CD4-positive, alpha-beta T cell treated with Interleukin-2 at 100 ng/mL for 4 hours (primary cell): Measurements from ENCODE around the gene C1orf53.
"Not testable (repeated sequence)": the region's sequence is repeated elsewhere in the genome, so short reads cannot be mapped to it uniquely, and the experiment has no call there.

ENCODE experiments used
- DNase-seq: peaks from one replicate; pipeline ENCODE4 v3.0.0-alpha.2; 2020; ENCODE audit warnings: low spot score

Gene C1orf53

DNA sequence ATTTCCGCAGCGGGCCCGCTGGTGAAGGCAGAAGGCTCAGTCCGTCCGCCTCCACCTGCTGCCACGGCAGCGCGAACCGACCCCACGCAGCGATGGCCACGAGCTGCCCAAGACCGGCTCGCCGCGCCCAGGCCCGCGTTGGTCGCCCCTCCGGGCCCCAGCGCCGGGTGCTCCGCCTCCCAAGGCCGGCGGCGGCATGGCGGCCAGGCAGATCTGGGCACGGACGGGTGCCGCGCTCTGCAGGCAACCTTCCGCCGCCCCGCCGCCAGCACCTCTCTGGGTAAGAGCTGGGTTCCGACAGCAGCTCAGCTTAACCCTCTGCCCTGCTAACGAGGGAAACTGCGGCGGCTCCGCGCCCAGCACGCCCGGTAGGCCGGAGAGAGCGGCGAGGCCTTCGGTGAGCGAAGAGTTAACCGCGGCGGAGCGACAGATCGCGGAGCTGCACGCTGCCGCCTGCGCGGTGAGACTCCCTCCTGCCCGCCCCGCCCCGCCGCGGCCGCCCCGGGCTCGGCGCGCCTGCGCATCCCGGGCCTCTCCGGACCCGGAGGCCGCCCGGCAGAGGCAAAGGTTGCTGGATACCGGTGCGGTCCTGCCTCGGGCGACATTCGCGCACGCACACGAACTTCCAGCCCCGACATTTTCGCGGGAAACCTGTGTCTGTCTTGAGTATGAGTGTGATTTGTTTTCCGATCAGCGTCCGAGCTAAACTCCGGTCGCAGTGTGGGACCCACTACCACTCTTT, at the start of gene C1orf53:
TSS of gene C1orf53 (plus strand) at position 177 of the 742 bp plus-strand sequence. CDS start at position 197, 20 bp downstream.
- DNase-seq: peak; percentile 68

DNA sequence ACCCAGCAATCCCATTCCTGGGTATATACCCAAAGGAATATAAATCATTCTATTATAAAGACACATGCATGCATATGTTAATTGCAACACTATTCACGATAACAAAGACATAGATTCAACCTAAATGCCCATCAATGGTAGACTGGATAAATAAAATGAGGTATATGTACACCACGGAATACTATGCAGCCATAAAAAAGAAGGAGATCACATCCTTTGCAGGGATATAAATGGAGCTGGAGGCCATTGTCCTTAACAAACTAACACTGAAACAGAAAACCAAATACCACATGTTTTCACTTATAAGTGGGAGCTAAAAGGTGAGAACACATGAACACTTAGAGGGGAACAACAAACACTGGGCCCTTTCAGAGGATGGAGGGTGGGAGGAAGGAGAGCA, 46.7 kb upstream of the C1orf53 start:
- DNase-seq: not testable (repeated sequence)

DNA sequence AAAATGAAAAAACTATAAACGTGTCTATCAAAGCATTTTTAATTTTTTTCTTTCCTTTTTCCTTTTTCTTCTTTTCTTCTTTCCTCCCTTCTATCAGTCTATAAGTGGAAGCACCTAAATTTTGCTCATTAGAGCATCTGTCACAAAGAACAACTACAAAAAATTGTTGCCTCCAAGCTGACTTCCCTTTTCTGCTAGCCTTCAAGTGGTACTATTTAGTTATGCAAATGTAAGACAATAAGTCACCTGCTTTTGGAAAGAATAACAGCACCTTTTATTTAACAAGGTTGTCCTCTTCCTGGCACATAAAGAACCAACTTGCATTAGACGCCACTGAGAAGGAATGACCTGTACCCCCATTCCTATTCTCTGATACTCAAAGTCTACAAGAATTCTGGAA, 45.0 kb upstream of the C1orf53 start:
- DNase-seq: no peak

DNA sequence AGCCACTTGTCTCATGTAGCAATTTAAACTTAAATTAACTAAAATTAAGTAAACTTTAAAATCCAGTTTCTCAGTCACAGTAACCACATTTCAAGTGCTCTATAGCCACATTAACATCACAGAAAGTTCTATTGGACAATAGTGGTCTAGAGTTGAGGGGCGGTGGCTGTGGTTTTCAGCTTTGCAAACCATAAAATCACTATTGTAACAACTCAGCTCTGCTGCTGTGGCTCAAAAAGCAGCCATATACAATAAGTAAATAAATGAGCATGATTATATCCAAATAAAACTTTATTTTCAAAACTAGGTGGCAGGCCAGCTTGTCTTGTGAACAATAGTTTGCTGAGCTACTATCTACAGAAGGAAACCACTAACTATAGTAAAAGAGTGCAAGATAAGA, 43.4 kb upstream of the C1orf53 start:
- no peak for DNase-seq

DNA sequence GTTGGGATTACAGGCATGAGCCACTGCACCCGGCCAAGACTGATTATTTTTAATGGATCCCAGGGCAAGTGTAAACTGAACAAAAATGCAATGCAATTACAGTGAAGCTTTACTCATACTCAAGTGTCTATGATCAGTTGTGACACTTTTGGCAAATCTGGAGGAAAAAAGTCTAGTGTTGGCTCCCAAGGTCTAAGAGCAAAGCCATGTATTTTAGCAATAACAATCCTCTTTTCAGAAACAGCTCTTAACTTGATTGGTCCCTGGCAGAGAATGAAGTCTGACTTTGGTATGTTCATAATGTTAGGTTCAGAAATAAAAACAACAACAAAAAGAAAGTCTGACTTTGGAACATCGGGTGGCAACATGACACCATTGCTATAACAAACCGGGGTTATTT, 40.2 kb upstream of the C1orf53 start:
- no peak for DNase-seq

- DNase-seq: no peak
Observed at GRCh38 chr1:197862671-197863070, 39.8 kb upstream of the C1orf53 start.

DNA sequence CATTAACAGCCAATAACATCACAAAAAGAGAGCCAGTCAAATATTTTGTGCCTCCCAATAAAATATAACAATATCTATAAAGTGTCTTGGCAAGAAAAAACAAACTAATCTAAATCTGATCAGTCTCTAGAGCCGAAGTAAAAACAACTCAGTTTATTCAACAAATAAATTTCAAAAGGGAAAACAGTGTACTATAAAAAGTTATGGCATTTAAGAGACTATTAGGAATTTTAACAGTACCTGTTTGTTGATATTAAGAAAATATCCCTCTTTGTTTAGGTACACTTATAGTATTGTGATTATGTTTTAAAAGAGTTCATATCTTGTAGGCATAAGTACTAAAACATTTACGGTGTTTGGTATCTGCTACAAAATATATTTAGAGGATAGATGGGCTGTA, 36.6 kb upstream of the C1orf53 start:
- no peak for DNase-seq

DNA sequence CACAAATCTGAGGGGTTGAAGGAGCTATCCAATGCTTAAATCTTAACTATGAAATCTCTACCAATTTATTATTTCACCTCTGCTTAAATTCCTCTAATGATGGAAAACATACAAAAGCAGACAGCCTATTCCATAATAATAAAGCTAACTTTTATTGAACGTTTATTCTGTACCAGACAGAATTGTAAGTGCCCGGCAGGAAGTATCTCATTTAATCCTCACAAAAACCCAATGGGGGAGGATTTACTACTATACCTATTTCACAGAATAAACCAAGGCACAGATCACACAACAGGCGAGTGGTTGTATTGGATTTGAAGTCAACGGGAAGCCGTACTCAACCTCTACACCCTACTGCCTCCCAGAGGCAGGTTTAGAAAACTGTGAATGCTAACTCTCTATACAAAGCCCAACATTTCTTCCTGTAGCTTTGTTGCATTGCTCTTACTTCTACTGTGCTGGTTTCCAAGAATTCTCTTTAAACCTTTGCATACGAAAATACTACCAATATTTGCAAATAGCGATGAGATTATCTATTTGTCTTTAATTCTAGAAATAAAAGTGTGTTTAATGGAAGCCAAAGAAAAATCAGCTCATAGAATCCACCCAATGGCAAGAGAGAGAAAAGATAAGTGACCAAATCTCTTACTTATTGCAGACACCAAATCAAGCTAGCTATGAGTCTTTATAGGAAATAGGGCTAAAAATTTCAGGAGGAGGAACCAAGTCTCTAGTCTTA, 33.5 kb upstream of the C1orf53 start:
- DNase-seq: peak; percentile 65

GRCh38 chr1:197869490-197870077, 32.8 kb upstream of the C1orf53 start:
- DNase-seq: no peak

GRCh38 chr1:197876894-197877293, 25.5 kb upstream of the C1orf53 start:
- DNase-seq: no peak

DNA sequence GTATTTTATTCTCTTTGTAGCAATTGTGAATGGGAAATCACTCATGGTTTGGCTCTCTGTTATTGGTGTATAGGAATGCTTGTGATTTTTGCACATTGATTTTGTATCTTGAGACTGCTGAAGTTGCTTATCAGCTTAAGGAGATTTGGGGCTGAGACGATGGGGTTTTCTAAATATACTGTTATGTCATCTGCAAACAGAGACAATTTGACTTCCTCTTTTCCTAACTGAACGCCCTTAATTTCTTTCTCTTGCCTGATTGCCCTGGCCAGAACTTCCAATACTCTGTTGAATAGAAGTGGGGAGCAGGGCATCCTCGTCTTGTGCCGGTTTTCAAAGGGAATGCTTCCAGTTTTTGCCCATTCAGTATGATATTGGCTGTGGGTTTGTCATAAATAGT, 22.0 kb upstream of the C1orf53 start:
- DNase-seq: not testable (repeated sequence)

GRCh38 chr1:197882241-197882640, 20.2 kb upstream of the C1orf53 start:
- DNase-seq: not testable (repeated sequence)

GRCh38 chr1:197884173-197884572, 18.3 kb upstream of the C1orf53 start:
- DNase-seq: no peak

DNA sequence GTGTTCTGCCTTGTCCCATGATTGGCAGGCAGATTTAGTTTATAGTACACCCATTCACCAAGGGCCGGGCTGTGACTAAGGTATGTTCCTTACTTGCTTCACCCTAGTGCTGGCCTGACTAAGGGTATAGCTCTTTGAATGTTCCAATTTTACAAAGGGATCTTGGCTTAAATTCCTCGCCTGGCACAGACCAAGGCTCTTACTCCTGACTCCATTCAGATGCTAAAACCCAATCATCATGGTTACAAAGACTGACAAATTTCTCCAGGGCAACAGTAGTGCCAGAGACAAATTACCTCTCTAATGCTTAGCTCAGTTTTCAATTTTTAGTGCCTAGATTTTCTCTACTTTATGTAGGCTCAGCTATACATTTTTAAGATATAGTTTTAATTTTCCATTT, 11.5 kb upstream of the C1orf53 start:
- no peak for DNase-seq

GRCh38 chr1:197892684-197893083, 9.7 kb upstream of the C1orf53 start:
- no peak for DNase-seq

DNA sequence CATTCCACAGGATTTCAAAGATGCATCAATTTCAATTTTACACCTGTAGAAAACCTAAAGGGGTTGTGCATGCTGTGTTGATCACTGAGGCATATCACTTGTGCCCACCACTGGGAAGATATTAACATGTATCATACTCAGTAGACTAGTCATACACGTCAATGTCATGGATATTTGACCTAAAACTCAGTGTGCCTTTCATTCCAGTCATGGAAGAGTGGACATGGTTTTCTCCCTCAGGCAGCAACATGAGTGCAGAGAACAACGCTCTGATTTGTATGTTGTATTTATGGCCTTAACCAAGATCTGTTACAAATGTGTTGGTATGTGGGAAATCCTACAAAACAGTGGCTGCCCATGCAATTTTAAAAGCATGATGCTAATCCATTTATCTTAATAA, 6.1 kb upstream of the C1orf53 start:
- DNase-seq: no peak

DNA sequence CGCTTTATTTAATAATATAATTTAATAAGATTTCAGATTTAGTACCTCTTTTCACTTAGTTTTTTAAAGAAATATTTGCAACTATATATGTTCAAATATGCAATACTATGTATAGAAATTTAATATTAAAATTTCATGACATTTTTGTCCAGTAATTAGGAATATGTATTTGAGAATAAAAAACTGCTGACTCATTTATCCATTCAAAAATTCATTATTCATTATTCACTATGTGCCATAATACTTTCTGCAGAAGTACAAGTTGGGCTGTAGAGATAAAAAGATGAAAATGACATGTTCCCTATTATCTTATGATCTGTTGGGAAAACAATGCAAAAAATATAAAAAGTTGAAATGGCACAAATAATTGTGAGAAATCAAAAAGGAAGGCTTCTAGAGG, 3.4 kb upstream of the C1orf53 start:
- DNase-seq: no peak

GRCh38 chr1:197902131-197902453, 338 bp upstream of the C1orf53 start:
- DNase-seq: no peak

DNA sequence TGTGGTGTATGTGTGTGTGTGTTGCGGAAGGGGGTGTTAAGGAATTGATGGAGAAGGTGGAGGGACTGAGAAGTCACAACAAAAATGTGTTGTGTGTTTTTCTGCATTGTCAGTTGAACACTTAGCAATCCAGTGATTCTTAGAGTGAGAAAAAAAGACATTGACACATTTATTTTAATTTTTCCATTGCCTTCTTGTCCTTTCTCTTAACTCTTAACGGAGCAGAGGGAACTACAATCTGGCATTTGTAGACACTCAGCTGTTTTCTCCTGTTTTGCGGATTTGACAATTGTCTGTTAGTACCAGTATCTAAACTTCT, 725 bp downstream of the C1orf53 start:
- DNase-seq: no peak

DNA sequence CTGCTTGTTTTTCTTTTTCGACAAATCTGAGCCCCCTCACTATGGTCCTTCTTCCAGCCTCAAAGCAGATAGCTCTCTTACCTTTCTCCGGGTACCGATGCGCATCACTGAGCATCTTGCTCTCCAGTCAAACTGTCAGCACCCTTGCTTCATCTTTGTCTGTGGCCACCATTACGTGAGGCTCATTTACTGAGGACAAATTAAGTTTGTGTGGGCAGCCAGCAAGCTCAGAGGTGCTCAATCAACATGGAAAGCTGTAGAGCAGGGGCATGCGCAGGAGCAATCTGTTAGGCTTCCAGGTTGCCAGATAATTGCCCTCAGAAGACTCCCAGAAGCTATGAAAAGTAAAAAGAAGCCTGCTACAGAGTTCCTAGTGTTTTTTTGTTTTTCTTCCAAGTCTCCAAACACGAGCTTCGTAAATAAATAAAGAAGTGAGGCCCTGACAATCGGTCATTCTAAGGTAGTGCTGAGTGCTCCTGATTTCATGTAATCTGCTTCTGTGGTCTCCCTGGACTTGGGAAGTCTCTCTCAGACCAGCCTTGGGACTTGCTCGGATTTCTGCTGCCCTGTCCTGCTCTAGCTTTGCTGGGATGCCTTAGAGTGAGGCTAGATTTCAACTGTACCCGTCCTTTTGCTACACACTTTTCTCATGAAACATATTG, 1.8 kb downstream of the C1orf53 start:
- no peak for DNase-seq

DNA sequence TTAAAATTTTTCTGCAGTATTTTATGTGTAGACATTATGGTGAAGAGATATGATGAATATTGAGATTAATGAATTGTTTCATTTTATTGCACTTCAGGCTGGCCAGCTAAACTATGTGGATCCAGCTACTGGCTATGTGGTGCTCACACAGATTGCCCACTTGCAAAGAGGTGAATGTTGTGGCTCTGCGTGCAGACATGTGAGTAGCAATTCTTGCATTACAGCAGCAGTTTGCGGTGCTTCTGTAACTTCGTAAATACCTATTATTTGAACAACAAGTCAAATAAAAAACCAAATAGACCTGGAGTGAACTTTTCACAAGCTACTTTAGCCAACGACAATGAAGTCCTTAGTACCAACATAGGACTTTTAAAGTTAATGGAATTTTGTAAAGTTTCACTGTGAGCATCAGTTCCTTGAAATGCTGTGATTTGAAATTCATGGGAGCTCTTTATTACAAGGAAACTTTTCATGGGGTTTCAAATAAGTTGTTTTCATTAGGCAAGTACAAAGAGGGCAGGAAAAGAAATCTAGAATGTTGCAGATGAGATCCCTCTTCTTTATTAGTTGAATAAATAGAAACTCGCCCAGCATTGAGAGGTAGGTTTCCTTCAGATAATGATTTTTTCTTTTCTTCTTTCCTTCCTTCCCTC, 3.4 kb downstream of the C1orf53 start:
- no peak for DNase-seq

DNA sequence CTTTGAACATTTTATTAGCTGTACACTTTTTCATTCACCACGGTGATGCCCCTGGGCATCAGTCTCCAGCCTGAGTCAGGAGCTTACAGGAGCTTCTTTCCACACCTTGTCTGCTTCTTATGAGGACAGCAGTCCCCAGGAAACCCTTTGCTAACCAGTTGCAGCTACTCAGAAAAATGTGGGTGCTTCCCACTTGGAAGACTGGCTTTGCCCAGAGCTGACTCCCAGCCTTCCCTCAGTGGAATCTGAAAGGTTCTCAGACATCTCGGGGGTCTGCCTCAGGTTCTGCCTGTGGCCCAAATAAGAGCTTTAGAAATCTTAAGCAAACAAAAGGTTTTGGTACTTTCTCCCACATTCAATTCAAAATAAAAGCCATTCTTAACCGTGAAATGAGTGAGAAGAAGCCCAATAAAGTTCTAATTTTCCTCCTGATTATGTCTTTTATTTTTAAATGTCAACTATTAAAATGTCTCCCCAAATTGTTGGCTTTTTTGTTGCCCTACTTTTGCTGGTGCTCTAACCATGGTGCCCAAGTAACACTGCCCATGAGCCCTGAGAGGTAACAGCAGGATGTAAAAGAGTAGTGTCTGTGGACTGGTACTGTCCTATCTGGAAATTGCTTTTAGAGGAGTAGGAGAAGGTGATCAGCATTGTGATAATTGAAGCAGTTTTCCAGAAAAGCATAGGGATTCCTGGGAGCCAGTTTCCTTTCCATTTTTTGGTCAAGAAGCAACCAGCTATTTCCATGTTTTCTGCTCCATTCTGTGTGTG, 5.6 kb downstream of the C1orf53 start:
- no peak for DNase-seq
